ENCODE measurements around the gene NFS1. TPM values are rescaled to one million over a fixed set of nuclear protein-coding genes. Genes with fewer than 3 reads are reported as not detected.

Gene NFS1
- total and polyA plus RNA-seq, 2 experiments from 2014 or later = 38.1 to 48.5 TPM

GRCh38 chr20:35734777-35735649 is 35.9 kb upstream of the NFS1 start:
- Histone ChIP-seq H3K4me2 (peak overlapping the region; percentile 47), H2AFZ (no peak overlapping the region), H3K4me3 (no peak overlapping the region), H3K9me3 (ENCODE audit: low read depth) (no peaks in the 10 kb centered on the region), H3K27ac (no peak overlapping the region), H3K4me1 (ENCODE audit: insufficient read depth) (peaks cover 39% of the 10 kb centered on the region), H3K9me2 (replicated peaks; ENCODE audit: insufficient read depth) (no peaks in the 10 kb centered on the region), H3K27me3 (no peaks in the 10 kb centered on the region), H4K20me1 (ENCODE audit: insufficient read depth, poor library complexity, severe bottlenecking) (peaks cover 100% of the 10 kb centered on the region), H3K79me2 (peaks cover 100% of the 10 kb centered on the region), H3K36me3 (replicated peaks; ENCODE audit: insufficient read depth, low read depth) (peaks cover 5% of the 10 kb centered on the region)
- TF ChIP-seq EZH2phosphoT487 (IDR thresholded peaks at IDR 0.05; ENCODE audit: low read depth, severe bottlenecking, unreplicated experiment) = no peak
- TF ChIP-seq CTCF (IDR thresholded peaks at IDR 0.05; ENCODE audit: poor library complexity) = no peak
- TF ChIP-seq EZH2 (IDR thresholded peaks at IDR 0.05; ENCODE audit: borderline replicate concordance) = no peak
- WGBS (ENCODE audit: low lambda C conversion rate, missing lambda C conversion rate) = 87% methylated on average over 4 of the region's 4 CpGs
- DNase-seq (ENCODE audit: low spot score) = no peak

GRCh38 chr20:35734374-35734773 is 35.2 kb upstream of the NFS1 start:
- H3K4me3 ChIP-seq = no peak overlapping the region
- peaks cover 100% of the 10 kb centered on the region for H4K20me1 ChIP-seq (ENCODE audit: insufficient read depth, poor library complexity, severe bottlenecking)
- H3K9me2 ChIP-seq (replicated peaks; ENCODE audit: insufficient read depth) = no peaks in the 10 kb centered on the region
- peaks cover 5% of the 10 kb centered on the region for H3K36me3 ChIP-seq (replicated peaks; ENCODE audit: insufficient read depth, low read depth)
- H3K4me2 ChIP-seq = peak overlapping the region; percentile 47
- no peaks in the 10 kb centered on the region for H3K27me3 ChIP-seq
- H2AFZ ChIP-seq = no peak overlapping the region
- no peak overlapping the region for H3K27ac ChIP-seq
- peaks cover 32% of the 10 kb centered on the region for H3K4me1 ChIP-seq (ENCODE audit: insufficient read depth)
- no peak for DNase-seq (ENCODE audit: low spot score)
- H3K79me2 ChIP-seq = peaks cover 100% of the 10 kb centered on the region
- no peaks in the 10 kb centered on the region for H3K9me3 ChIP-seq (ENCODE audit: low read depth)
- no peak for TF ChIP-seq EZH2phosphoT487 (IDR thresholded peaks at IDR 0.05; ENCODE audit: low read depth, severe bottlenecking, unreplicated experiment)
- no peak for TF ChIP-seq EZH2 (IDR thresholded peaks at IDR 0.05; ENCODE audit: borderline replicate concordance)
- TF ChIP-seq CTCF (IDR thresholded peaks at IDR 0.05; ENCODE audit: poor library complexity) = no peak

GRCh38 chr20:35732644-35732982 is 33.5 kb upstream of the NFS1 start:
- TF ChIP-seq EZH2phosphoT487 (IDR thresholded peaks at IDR 0.05; ENCODE audit: low read depth, severe bottlenecking, unreplicated experiment) (no peak), EZH2 (IDR thresholded peaks at IDR 0.05; ENCODE audit: borderline replicate concordance) (no peak), CTCF (IDR thresholded peaks at IDR 0.05; ENCODE audit: poor library complexity) (no peak)
- peaks cover 100% of the 10 kb centered on the region for H3K79me2 ChIP-seq
- DNase-seq (ENCODE audit: low spot score) = no peak
- WGBS (ENCODE audit: low lambda C conversion rate, missing lambda C conversion rate) = 66% methylated on average over 1 of the region's 1 CpG
- H3K4me1 ChIP-seq (ENCODE audit: insufficient read depth) = peaks cover 23% of the 10 kb centered on the region
- H3K9me3 ChIP-seq (ENCODE audit: low read depth) = no peaks in the 10 kb centered on the region
- no peak overlapping the region for H3K4me3 ChIP-seq
- H3K9me2 ChIP-seq (replicated peaks; ENCODE audit: insufficient read depth) = no peaks in the 10 kb centered on the region
- H3K27me3 ChIP-seq = no peaks in the 10 kb centered on the region
- no peak overlapping the region for H2AFZ ChIP-seq
- H3K27ac ChIP-seq = no peak overlapping the region
- peaks cover 100% of the 10 kb centered on the region for H4K20me1 ChIP-seq (ENCODE audit: insufficient read depth, poor library complexity, severe bottlenecking)
- peak overlapping the region; percentile 1 for H3K4me2 ChIP-seq
- H3K36me3 ChIP-seq (replicated peaks; ENCODE audit: insufficient read depth, low read depth) = peaks cover 5% of the 10 kb centered on the region
